NCI-H524 (cell line): ENCODE results near the gene B4GALNT2.
A peak's percentile ranks its signal among the peaks of the same experiment; 100 is the strongest.
"Not testable (repeated sequence)": the region's sequence is repeated elsewhere in the genome, so short reads cannot be mapped to it uniquely, and the experiment has no call there.

Source experiments
- DNase-seq, 2 experiments: peaks; one replicate each; lab custom pipeline; 2025; lab: John Stamatoyannopoulos, UW

B4GALNT2 gene

GRCh38 chr17:49120166-49120565, 12.4 kb upstream of the B4GALNT2 start:
- DNase-seq = no peak

- no peak for DNase-seq
Measured at GRCh38 chr17:49121696-49122292, 10.8 kb upstream of the B4GALNT2 start.

GRCh38 chr17:49122566-49122965, 10.0 kb upstream of the B4GALNT2 start:
- no peak for DNase-seq

GRCh38 chr17:49123061-49123460, 9.5 kb upstream of the B4GALNT2 start:
- DNase-seq = no peak

- DNase-seq = no peak
Measured at GRCh38 chr17:49125449-49125848, 7.1 kb upstream of the B4GALNT2 start.

- not testable (repeated sequence) for DNase-seq
Measured at GRCh38 chr17:49126183-49126859, 6.2 kb upstream of the B4GALNT2 start.

GRCh38 chr17:49129359-49129950, 3.1 kb upstream of the B4GALNT2 start:
- not testable (repeated sequence) for DNase-seq

GRCh38 chr17:49130891-49131290, 1.7 kb upstream of the B4GALNT2 start:
- DNase-seq = no peak

- DNase-seq = no peak
Measured at GRCh38 chr17:49132317-49132698, 261 bp upstream of the B4GALNT2 start.

GRCh38 chr17:49136335-49136734, 3.8 kb downstream of the B4GALNT2 start:
- DNase-seq = no peak

GRCh38 chr17:49145654-49146053, 13.1 kb downstream of the B4GALNT2 start:
- DNase-seq = not testable (repeated sequence)

GRCh38 chr17:49146620-49147306, 14.2 kb downstream of the B4GALNT2 start:
- DNase-seq = peak in 1 of 2 experiments; percentile 36

GRCh38 chr17:49148171-49148570, 15.6 kb downstream of the B4GALNT2 start:
- DNase-seq = no peak

- no peak for DNase-seq
Measured at GRCh38 chr17:49151996-49152395, 19.4 kb downstream of the B4GALNT2 start.

GRCh38 chr17:49156256-49156655, 23.7 kb downstream of the B4GALNT2 start:
- DNase-seq = no peak

- DNase-seq = no peak
Measured at GRCh38 chr17:49157784-49158183, 25.2 kb downstream of the B4GALNT2 start.

- DNase-seq = no peak
Measured at GRCh38 chr17:49162866-49163265, 30.3 kb downstream of the B4GALNT2 start.

GRCh38 chr17:49165143-49165542, 32.6 kb downstream of the B4GALNT2 start:
- DNase-seq = no peak

- DNase-seq = no peak
Measured at GRCh38 chr17:49168706-49169105, 36.1 kb downstream of the B4GALNT2 start.

- no peak for DNase-seq
Measured at GRCh38 chr17:49170216-49170615, 37.6 kb downstream of the B4GALNT2 start.

GRCh38 chr17:49170711-49171110, 38.1 kb downstream of the B4GALNT2 start:
- DNase-seq = not testable (repeated sequence)

GRCh38 chr17:49175978-49176377, 43.4 kb downstream of the B4GALNT2 start:
- DNase-seq = not testable (repeated sequence)

GRCh38 chr17:49180303-49180702, 47.7 kb downstream of the B4GALNT2 start:
- peak; percentile 37 to 68 for DNase-seq
